ENCODE data around the gene ARHGAP26.
"Not testable (repeated sequence)": the region's sequence is repeated elsewhere in the genome, so short reads cannot be mapped to it uniquely, and the experiment has no call there.

Gene ARHGAP26

GRCh38 chr5:143084407-143084806, 314.2 kb downstream of the ARHGAP26 start:
- ATAC-seq, result no peak
- no peak for DNase-seq

GRCh38 chr5:143085319-143085917, 315.2 kb downstream of the ARHGAP26 start:
- ATAC-seq (no peak), DNase-seq (no peak)

- DNase-seq, result no peak
- ATAC-seq, result no peak
Measured at GRCh38 chr5:143086546-143086907, 316.4 kb downstream of the ARHGAP26 start.

- ATAC-seq, result no peak
- no peak for DNase-seq
Measured at GRCh38 chr5:143086908-143087637, 316.9 kb downstream of the ARHGAP26 start.

GRCh38 chr5:143088702-143089101, 318.5 kb downstream of the ARHGAP26 start:
- not testable (repeated sequence) for ATAC-seq, DNase-seq

- DNase-seq, ATAC-seq: not testable (repeated sequence)
Measured at GRCh38 chr5:143090044-143090443, 319.9 kb downstream of the ARHGAP26 start.

GRCh38 chr5:143092711-143093451, 322.7 kb downstream of the ARHGAP26 start:
- not testable (repeated sequence) for DNase-seq, ATAC-seq

- ATAC-seq, result peak; percentile 43
- DNase-seq, result peak; percentile 49
Measured at GRCh38 chr5:143093452-143094086, 323.4 kb downstream of the ARHGAP26 start.

GRCh38 chr5:143094087-143094521, 323.9 kb downstream of the ARHGAP26 start:
- DNase-seq (peak; percentile 37), ATAC-seq (no peak)

- ATAC-seq, result not testable (repeated sequence)
Measured at GRCh38 chr5:143094608-143095007, 324.4 kb downstream of the ARHGAP26 start.

GRCh38 chr5:143101121-143101520, 330.9 kb downstream of the ARHGAP26 start:
- ATAC-seq (peak; percentile 63), DNase-seq (no peak)

More at GRCh38 chr5:143094608-143095007, 324.4 kb downstream of the ARHGAP26 start:
- not testable (repeated sequence) for DNase-seq

- ATAC-seq (peak; percentile 99), DNase-seq (peak; percentile 68)
Measured at GRCh38 chr5:143101725-143102386, 331.7 kb downstream of the ARHGAP26 start.

GRCh38 chr5:143102411-143102810, 332.2 kb downstream of the ARHGAP26 start:
- ATAC-seq, result no peak
- DNase-seq, result no peak

- DNase-seq (no peak), ATAC-seq (no peak)
Measured at GRCh38 chr5:143105216-143105905, 335.2 kb downstream of the ARHGAP26 start.

GRCh38 chr5:143106174-143106573, 336.0 kb downstream of the ARHGAP26 start:
- DNase-seq, result no peak
- ATAC-seq, result no peak

- no peak for ATAC-seq
- DNase-seq, result no peak
Measured at GRCh38 chr5:143108498-143109128, 338.4 kb downstream of the ARHGAP26 start.

GRCh38 chr5:143110591-143110990, 340.4 kb downstream of the ARHGAP26 start:
- ATAC-seq, result no peak
- no peak for DNase-seq

- no peak for ATAC-seq
- no peak for DNase-seq
Measured at GRCh38 chr5:143111799-143112198, 341.6 kb downstream of the ARHGAP26 start.

- no peak for DNase-seq
- no peak for ATAC-seq
Measured at GRCh38 chr5:143113461-143113860, 343.3 kb downstream of the ARHGAP26 start.

- no peak for DNase-seq
Measured at GRCh38 chr5:143114481-143114880, 344.3 kb downstream of the ARHGAP26 start.

GRCh38 chr5:143115381-143115780, 345.2 kb downstream of the ARHGAP26 start:
- ATAC-seq (no peak), DNase-seq (no peak)

More at GRCh38 chr5:143114481-143114880, 344.3 kb downstream of the ARHGAP26 start:
- no peak for ATAC-seq

Data from stimulated activated naive CD8-positive, alpha-beta T cell treated with anti-CD3 and anti-CD28 coated beads, Interleukin-15, Interleukin-2, amounts not matched to agents 100 U/mL and 50 U/mL, for 24 hours (primary cell).